ENCODE results near the gene TRIM2. TPM values are rescaled to one million over a fixed set of nuclear protein-coding genes. Genes with fewer than 3 reads are reported as not detected.

TRIM2 gene
- total RNA-seq, 1 donor from 2014 or later = 35.9 TPM

- H3K4me1 ChIP-seq = no peaks in the 10 kb centered on the region
- intact Hi-C loops (cut with DNase I) = no loop called here
- no peaks in the 10 kb centered on the region for H3K27me3 ChIP-seq
- ATAC-seq (no peak), DNase-seq (no peak)
- H3K9me3 ChIP-seq = no peaks in the 10 kb centered on the region
- peaks cover 20% of the 10 kb centered on the region for H3K36me3 ChIP-seq
- no peak overlapping the region for H3K4me3 ChIP-seq
- TF ChIP-seq CTCF (IDR thresholded peaks at IDR 0.05) = no peak
- no peak overlapping the region for H3K27ac ChIP-seq
Measured at GRCh38 chr4:153325558-153325957, 121.3 kb downstream of the TRIM2 start.

- Histone ChIP-seq H3K27me3 (no peaks in the 10 kb centered on the region), H3K27ac (no peak overlapping the region), H3K36me3 (peaks cover 14% of the 10 kb centered on the region), H3K9me3 (no peaks in the 10 kb centered on the region), H3K4me3 (no peak overlapping the region), H3K4me1 (no peaks in the 10 kb centered on the region)
- no peak for TF ChIP-seq CTCF (IDR thresholded peaks at IDR 0.05)
- DNase-seq = no peak
- no peak for ATAC-seq
- intact Hi-C loops (cut with DNase I) = no loop called here
Measured at GRCh38 chr4:153326513-153326912, 122.3 kb downstream of the TRIM2 start.

- H3K27me3 ChIP-seq = no peaks in the 10 kb centered on the region
- no peak for DNase-seq
- ATAC-seq = no peak
- TF ChIP-seq CTCF (IDR thresholded peaks at IDR 0.05) = no peak
- no peaks in the 10 kb centered on the region for H3K4me1 ChIP-seq
- H3K27ac ChIP-seq = no peak overlapping the region
- no peaks in the 10 kb centered on the region for H3K9me3 ChIP-seq
- H3K36me3 ChIP-seq = peaks cover 14% of the 10 kb centered on the region
- no peak overlapping the region for H3K4me3 ChIP-seq
- intact Hi-C loops (cut with DNase I) = no loop called here
Measured at GRCh38 chr4:153327247-153327646, 123.0 kb downstream of the TRIM2 start.

- peaks cover 6% of the 10 kb centered on the region for H3K36me3 ChIP-seq
- TF ChIP-seq CTCF (IDR thresholded peaks at IDR 0.05) = no peak
- no peaks in the 10 kb centered on the region for H3K9me3 ChIP-seq
- H3K27me3 ChIP-seq = no peaks in the 10 kb centered on the region
- ATAC-seq = no peak
- no peak for DNase-seq
- no peak overlapping the region for H3K4me3 ChIP-seq
- no peak overlapping the region for H3K27ac ChIP-seq
- H3K4me1 ChIP-seq = no peaks in the 10 kb centered on the region
- intact Hi-C loops (cut with DNase I) = no loop called here
Measured at GRCh38 chr4:153332936-153333335, 128.7 kb downstream of the TRIM2 start.

GRCh38 chr4:153333874-153334273 is 129.6 kb downstream of the TRIM2 start:
- Histone ChIP-seq H3K4me3 (no peak overlapping the region), H3K9me3 (no peaks in the 10 kb centered on the region)
- intact Hi-C loops (cut with DNase I) = no loop called here

More at GRCh38 chr4:153333874-153334273, 129.6 kb downstream of the TRIM2 start:
- no peaks in the 10 kb centered on the region for H3K36me3 ChIP-seq
- DNase-seq (no peak), ATAC-seq (no peak)
- no peak for TF ChIP-seq CTCF (IDR thresholded peaks at IDR 0.05)
- H3K27me3 ChIP-seq = no peaks in the 10 kb centered on the region
- H3K4me1 ChIP-seq = no peaks in the 10 kb centered on the region
- H3K27ac ChIP-seq = no peak overlapping the region

Measured in upper lobe of right lung (tissue), 1 donor.